BLaER1 (cell line): ENCODE measurements around the gene CAPN12.

Source experiments
- H3K27ac ChIP-seq: shearing (Covaris generic); formaldehyde crosslinking; 2 replicates; pipeline ENCODE4 v1.8.1; 2022
- H3K27me3 ChIP-seq: shearing (Covaris generic); formaldehyde crosslinking; 2 replicates; pipeline ENCODE4 v1.8.1; 2022
- H3K36me3 ChIP-seq: shearing (Covaris generic); formaldehyde crosslinking; 2 replicates; pipeline ENCODE4 v1.8.1; 2022
- H3K4me1 ChIP-seq: shearing (Covaris generic); formaldehyde crosslinking; 2 replicates; pipeline ENCODE4 v1.8.1; 2022
- H3K4me2 ChIP-seq: shearing (Covaris generic); formaldehyde crosslinking; 2 replicates; pipeline ENCODE4 v1.8.1; 2022
- H3K4me3 ChIP-seq: shearing (Covaris generic); formaldehyde crosslinking; 2 replicates; pipeline ENCODE4 v1.8.1; 2022
- H3K9ac ChIP-seq: shearing (Covaris generic); formaldehyde crosslinking; 2 replicates; pipeline ENCODE4 v1.8.1; 2022
- H3K9me3 ChIP-seq: shearing (Covaris generic); formaldehyde crosslinking; 2 replicates; pipeline ENCODE4 v1.8.1; 2022
- H4K20me1 ChIP-seq: shearing (Covaris generic); formaldehyde crosslinking; 2 replicates; pipeline ENCODE4 v1.8.1; 2022
- Cebpa-rat ChIP-seq: shearing (Covaris generic); IDR thresholded peaks from 2 replicates; pipeline ENCODE4 v1.8.1; 2022

Gene CAPN12

DNA sequence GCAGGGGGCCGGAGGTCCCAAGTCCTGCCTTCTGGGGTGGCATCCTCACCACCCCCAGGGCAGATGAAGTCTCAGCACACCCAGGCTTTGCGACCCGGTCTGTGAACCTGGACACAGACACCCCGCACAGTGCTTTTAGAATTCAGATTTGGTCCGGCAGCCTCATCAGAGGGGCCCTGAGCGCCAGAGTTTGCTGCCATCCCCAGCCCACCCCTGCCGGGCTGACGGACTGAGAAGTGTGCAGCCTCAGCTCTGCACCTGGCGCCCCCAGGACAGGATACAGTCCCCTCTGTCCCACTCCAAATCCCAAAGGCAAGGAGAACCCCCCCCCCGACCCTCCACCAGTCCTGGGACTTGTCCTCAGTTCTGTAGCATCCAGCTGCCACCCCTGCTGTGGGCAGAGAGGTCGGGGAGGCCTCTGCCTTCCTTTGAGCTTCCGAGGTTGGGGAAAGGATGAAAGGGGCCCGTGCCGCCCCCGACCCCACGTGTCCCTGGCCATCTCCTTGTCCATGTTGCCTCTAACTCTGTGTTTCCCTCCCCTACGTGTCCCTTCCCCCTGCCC, 16.9 kb downstream of the CAPN12 start:
- Histone ChIP-seq H3K9ac (no peak overlapping the region), H3K4me3 (no peak overlapping the region), H3K36me3 (peaks cover 88% of the 10 kb centered on the region), H3K9me3 (no peaks in the 10 kb centered on the region), H3K27ac (peak overlapping the region; percentile 18; the same call in 1 of the 2 replicates), H3K27me3 (no peaks in the 10 kb centered on the region), H4K20me1 (no peaks in the 10 kb centered on the region), H3K4me1 (peaks cover 19% of the 10 kb centered on the region), H3K4me2 (no peak overlapping the region; the same call in 1 of the 2 replicates)
- no peak for TF ChIP-seq Cebpa-rat

DNA sequence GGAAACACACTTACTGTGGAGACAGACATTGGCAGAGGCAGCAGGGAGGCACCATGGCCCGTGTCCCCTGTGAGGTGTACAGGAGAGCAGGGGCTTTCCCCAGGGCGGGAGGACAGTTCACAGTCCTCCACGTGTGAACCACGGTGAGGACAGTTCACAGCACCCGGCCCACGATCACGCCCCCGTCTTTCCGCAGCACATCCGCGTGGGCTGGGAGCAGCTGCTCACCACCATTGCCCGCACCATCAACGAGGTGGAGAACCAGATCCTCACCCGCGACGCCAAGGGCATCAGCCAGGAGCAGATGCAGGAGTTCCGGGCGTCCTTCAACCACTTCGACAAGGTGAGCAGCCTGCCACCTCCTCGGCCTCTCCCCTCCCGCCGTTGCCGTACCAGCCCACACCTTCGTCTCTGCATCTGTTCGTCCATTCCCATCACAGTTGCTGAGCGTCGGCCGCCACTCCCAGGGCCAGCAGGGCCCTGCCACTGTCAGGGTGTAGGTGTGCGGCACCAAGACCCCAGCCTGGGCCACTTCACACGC, 17.4 kb downstream of the CAPN12 start:
- Histone ChIP-seq H3K9ac (no peak overlapping the region), H3K4me3 (no peak overlapping the region), H3K9me3 (no peaks in the 10 kb centered on the region), H3K4me1 (peaks cover 24% of the 10 kb centered on the region), H3K27me3 (no peaks in the 10 kb centered on the region), H3K4me2 (no peak overlapping the region), H3K27ac (no peak overlapping the region), H4K20me1 (no peaks in the 10 kb centered on the region), H3K36me3 (peaks cover 90% of the 10 kb centered on the region)
- no peak for TF ChIP-seq Cebpa-rat

GRCh38 chr19:38726284-38726673, 18.0 kb downstream of the CAPN12 start:
- H3K9ac ChIP-seq = no peak overlapping the region
- TF ChIP-seq Cebpa-rat = no peak
- H3K4me1 ChIP-seq = peaks cover 30% of the 10 kb centered on the region
- H3K36me3 ChIP-seq = peaks cover 90% of the 10 kb centered on the region
- no peak overlapping the region for H3K4me3 ChIP-seq
- no peaks in the 10 kb centered on the region for H3K27me3 ChIP-seq
- no peak overlapping the region for H3K4me2 ChIP-seq
- no peak overlapping the region for H3K27ac ChIP-seq
- H3K9me3 ChIP-seq = no peaks in the 10 kb centered on the region
- no peaks in the 10 kb centered on the region for H4K20me1 ChIP-seq

DNA sequence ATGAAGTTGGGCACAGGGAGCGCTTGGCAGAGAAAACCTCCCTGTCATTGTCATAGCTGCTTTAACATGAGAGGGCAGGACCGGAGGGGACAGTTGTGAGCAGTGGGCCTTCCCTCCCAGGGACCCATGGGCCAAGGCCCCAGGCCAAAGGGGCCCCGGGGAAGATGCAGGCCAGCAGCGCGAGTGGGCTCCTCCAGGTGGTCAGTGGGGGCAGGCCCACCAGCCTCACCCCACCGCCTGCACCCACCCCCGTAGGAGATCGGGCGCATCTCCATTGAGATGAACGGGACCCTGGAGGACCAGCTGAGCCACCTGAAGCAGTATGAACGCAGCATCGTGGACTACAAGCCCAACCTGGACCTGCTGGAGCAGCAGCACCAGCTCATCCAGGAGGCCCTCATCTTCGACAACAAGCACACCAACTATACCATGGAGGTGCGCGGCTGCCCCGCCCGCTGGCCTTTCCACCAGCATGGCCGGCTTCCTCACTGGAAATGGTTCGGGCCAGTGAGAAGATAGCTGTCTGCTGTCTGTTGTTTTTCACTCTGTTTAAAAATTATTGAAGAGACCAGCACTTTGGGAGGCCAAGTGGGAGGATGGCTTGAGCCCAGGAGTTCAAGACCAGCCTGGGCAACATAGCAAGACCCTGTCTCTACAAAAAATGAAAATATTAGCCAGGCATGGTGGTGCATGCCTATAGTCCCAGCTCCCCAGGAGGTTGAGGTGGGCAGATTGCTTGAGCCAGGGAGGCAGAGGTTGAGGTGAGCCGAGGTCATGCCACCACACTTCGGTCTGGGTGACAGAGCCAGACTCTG, 18.6 kb downstream of the CAPN12 start:
- no peaks in the 10 kb centered on the region for H3K27me3 ChIP-seq
- H3K4me2 ChIP-seq = no peak overlapping the region
- TF ChIP-seq Cebpa-rat = no peak
- H4K20me1 ChIP-seq = no peaks in the 10 kb centered on the region
- H3K9ac ChIP-seq = no peak overlapping the region
- H3K4me1 ChIP-seq = peaks cover 36% of the 10 kb centered on the region
- no peaks in the 10 kb centered on the region for H3K9me3 ChIP-seq
- H3K4me3 ChIP-seq = no peak overlapping the region
- H3K27ac ChIP-seq = no peak overlapping the region
- H3K36me3 ChIP-seq = peaks cover 90% of the 10 kb centered on the region

GRCh38 chr19:38723990-38724854, 20.1 kb downstream of the CAPN12 start:
- H3K9me3 ChIP-seq = no peaks in the 10 kb centered on the region
- no peak overlapping the region for H3K4me2 ChIP-seq
- no peak overlapping the region for H3K4me3 ChIP-seq
- TF ChIP-seq Cebpa-rat = no peak
- peaks cover 98% of the 10 kb centered on the region for H3K36me3 ChIP-seq
- H3K4me1 ChIP-seq = peaks cover 48% of the 10 kb centered on the region
- no peaks in the 10 kb centered on the region for H3K27me3 ChIP-seq
- H4K20me1 ChIP-seq = no peaks in the 10 kb centered on the region
- H3K9ac ChIP-seq = no peak overlapping the region
- H3K27ac ChIP-seq = no peak overlapping the region

GRCh38 chr19:38723606-38723965, 20.7 kb downstream of the CAPN12 start:
- no peak for TF ChIP-seq Cebpa-rat
- H3K4me3 ChIP-seq = no peak overlapping the region
- no peaks in the 10 kb centered on the region for H3K27me3 ChIP-seq
- H3K9ac ChIP-seq = no peak overlapping the region; the same call in 1 of the 2 replicates
- H3K4me1 ChIP-seq = peaks cover 46% of the 10 kb centered on the region
- H3K9me3 ChIP-seq = no peaks in the 10 kb centered on the region
- H4K20me1 ChIP-seq = no peaks in the 10 kb centered on the region
- H3K36me3 ChIP-seq = peaks cover 98% of the 10 kb centered on the region
- H3K27ac ChIP-seq = no peak overlapping the region
- no peak overlapping the region for H3K4me2 ChIP-seq

- H3K27ac ChIP-seq = peak overlapping the region; percentile 62
- H3K4me2 ChIP-seq = peak overlapping the region; percentile 73; the same call in 1 of the 2 replicates
- no peaks in the 10 kb centered on the region for H3K27me3 ChIP-seq
- peaks cover 100% of the 10 kb centered on the region for H3K36me3 ChIP-seq
- H3K4me3 ChIP-seq = no peak overlapping the region
- H3K4me1 ChIP-seq = peaks cover 42% of the 10 kb centered on the region
- H4K20me1 ChIP-seq = no peaks in the 10 kb centered on the region
- no peaks in the 10 kb centered on the region for H3K9me3 ChIP-seq
- TF ChIP-seq Cebpa-rat = no peak
- peak overlapping the region; percentile 70; the same call in 1 of the 2 replicates for H3K9ac ChIP-seq
Observed at GRCh38 chr19:38722947-38723605, 21.2 kb downstream of the CAPN12 start.

- peak overlapping the region; percentile 73 for H3K4me2 ChIP-seq
- no peaks in the 10 kb centered on the region for H4K20me1 ChIP-seq
- peaks cover 100% of the 10 kb centered on the region for H3K36me3 ChIP-seq
- no peaks in the 10 kb centered on the region for H3K27me3 ChIP-seq
- H3K9me3 ChIP-seq = no peaks in the 10 kb centered on the region
- peak overlapping the region; percentile 62 for H3K27ac ChIP-seq
- TF ChIP-seq Cebpa-rat = no peak
- H3K4me1 ChIP-seq = peaks cover 37% of the 10 kb centered on the region
- peak overlapping the region; percentile 70 for H3K9ac ChIP-seq
- no peak overlapping the region for H3K4me3 ChIP-seq
Observed at GRCh38 chr19:38721979-38722773, 22.1 kb downstream of the CAPN12 start.

DNA sequence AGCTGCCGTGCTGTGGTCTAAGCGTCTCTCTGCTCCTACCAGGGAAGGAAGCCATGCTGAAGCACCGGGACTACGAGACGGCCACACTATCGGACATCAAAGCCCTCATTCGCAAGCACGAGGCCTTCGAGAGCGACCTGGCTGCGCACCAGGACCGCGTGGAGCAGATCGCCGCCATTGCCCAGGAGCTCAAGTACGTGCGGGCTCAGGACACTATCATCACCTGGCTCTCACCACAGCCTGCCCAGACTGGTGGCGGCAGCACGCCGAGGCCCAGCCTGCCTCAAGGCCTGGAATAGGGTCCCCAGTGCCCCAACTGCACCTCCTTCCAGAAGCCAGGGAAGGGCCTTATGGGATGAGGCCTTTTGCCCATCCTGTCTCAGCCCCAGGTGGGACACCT, 22.8 kb downstream of the CAPN12 start:
- Histone ChIP-seq H3K4me2 (peak overlapping the region; percentile 73), H3K27ac (peak overlapping the region; percentile 62), H3K36me3 (peaks cover 100% of the 10 kb centered on the region), H3K27me3 (no peaks in the 10 kb centered on the region), H3K4me3 (no peak overlapping the region), H3K9me3 (no peaks in the 10 kb centered on the region), H4K20me1 (no peaks in the 10 kb centered on the region), H3K9ac (peak overlapping the region; percentile 70), H3K4me1 (peaks cover 37% of the 10 kb centered on the region)
- TF ChIP-seq Cebpa-rat = no peak
